ENCODE measurements around the gene CYBC1.

The CYBC1 gene

DNA sequence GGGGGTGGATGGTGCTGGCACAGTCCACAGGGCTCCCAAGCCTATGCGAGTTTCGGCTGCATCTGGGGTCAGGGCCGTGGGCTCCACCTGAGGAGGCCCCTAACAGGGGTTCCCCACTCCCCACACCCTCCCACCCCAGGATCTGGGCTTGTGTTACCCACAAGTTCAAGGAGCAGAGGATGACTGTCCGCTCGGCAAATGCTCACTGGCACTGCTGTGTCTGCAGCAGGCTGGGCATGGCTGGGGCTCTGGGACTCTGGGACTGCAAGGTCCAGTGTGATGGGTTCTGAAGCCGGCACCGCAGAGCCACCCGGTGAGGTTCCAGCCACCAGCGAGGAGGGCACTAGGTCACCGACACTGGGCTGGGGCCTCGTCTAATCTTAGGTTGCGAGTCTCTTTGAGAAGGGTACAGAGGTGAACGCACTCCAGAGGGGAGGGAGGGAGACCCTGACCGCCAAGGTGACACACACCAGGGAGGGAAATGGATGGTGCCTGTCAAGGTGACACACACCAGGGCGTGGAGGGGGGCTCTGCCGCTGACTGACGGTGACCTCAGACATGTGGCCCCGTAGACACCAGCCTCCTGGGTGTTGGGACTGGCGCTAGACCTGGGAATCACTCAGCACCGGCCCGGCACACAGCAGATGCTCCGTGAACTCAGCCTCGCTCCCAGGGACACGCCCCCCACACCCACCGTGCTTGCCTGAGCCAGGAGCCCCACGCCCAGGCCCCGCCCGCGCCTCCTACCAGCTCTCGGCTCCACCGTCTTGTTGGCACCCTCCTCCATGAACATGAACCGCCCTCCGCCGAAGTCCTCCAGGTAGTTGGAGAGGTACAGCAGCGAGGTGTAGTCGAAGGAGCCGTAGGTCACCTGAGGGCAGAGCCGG is 52.9 kb downstream of the CYBC1 start:
- CTCF ChIA-PET: no interaction called here
- POLR2A ChIA-PET: no interaction called here
- TF ChIP-seq CTBP1 (IDR thresholded peaks at IDR 0.05; ENCODE audit: borderline replicate concordance) (no peak), BHLHE40 (IDR thresholded peaks at IDR 0.05; ENCODE audit: borderline replicate concordance) (no peak), ARNT (IDR thresholded peaks at IDR 0.05) (no peak)
- no peak for DNase-seq (ENCODE audit: extremely low spot score)

DNA sequence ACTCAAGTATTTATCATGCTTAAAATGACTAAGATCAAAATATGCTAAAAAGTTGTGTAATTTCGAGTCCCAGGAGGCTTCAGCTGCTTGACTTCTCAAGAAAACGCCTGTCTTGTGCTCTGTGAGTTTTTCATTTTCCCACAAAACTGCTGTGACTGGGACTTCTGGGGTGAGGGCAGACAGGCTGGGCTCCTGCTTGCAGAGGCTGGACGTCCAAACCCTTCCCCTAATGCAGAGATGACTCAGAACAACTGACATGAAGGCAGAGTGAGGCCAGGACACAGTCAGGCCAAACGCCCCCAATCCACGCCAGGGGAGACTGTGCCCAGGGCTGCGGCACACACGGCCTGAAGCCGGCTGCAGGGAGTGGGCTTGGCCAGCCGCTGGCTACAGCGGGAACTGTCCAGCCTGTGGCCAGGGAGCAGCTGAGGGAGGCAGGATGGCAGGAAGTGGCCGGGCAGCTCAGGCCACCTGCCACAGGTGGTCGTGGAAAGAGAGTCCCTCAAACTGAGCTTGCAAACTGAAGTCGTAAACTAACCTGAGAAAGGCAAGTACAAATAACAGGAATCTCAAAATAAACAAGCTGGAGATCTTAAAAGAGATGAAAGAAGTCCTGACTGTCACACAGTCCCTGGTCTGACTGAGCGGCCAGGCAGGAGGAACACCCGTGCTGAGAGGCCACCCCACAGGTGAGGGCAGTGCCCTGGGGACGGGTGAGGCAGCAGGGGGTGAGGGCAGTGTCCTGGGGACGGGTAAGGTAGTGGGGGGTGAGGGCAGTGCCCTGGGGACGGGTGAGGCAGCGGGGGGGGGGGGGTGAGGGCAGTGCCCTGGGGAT is 53.7 kb downstream of the CYBC1 start:
- ChIA-PET POLR2A (no interaction called here), CTCF (no interaction called here)
- TF ChIP-seq FOXA1 (IDR thresholded peaks at IDR 0.05) (no peak), ZNF384 (IDR thresholded peaks at IDR 0.05) (no peak), L3MBTL2 (conservative IDR thresholded peaks at IDR 0.05) (no peak), HDGF (IDR thresholded peaks at IDR 0.05; ENCODE audit: borderline replicate concordance) (no peak), ELF4 (IDR thresholded peaks at IDR 0.05) (no peak), CTBP1 (IDR thresholded peaks at IDR 0.05; ENCODE audit: borderline replicate concordance) (no peak), ARNT (IDR thresholded peaks at IDR 0.05) (no peak), PKNOX1 (IDR thresholded peaks at IDR 0.05) (no peak), TARDBP (IDR thresholded peaks at IDR 0.05) (no peak), SP1 (IDR thresholded peaks at IDR 0.05) (no peak), FOXK2 (IDR thresholded peaks at IDR 0.05) (no peak), BHLHE40 (IDR thresholded peaks at IDR 0.05; ENCODE audit: borderline replicate concordance) (no peak), LEF1 (IDR thresholded peaks at IDR 0.05; ENCODE audit: borderline replicate concordance) (no peak), SUZ12 (IDR thresholded peaks at IDR 0.05) (no peak)
- no peak for DNase-seq (ENCODE audit: extremely low spot score)

GRCh38 chr17:82394278-82394677 is 56.3 kb downstream of the CYBC1 start:
- TF ChIP-seq NFRKB (IDR thresholded peaks at IDR 0.05) (no peak), FOXA1 (IDR thresholded peaks at IDR 0.05) (no peak), ZNF384 (IDR thresholded peaks at IDR 0.05) (no peak), BHLHE40 (IDR thresholded peaks at IDR 0.05; ENCODE audit: borderline replicate concordance) (no peak), CTBP1 (IDR thresholded peaks at IDR 0.05; ENCODE audit: borderline replicate concordance) (no peak), FOXM1 (IDR thresholded peaks at IDR 0.05; ENCODE audit: borderline replicate concordance) (no peak), L3MBTL2 (conservative IDR thresholded peaks at IDR 0.05) (no peak), PKNOX1 (IDR thresholded peaks at IDR 0.05) (no peak), ELF4 (IDR thresholded peaks at IDR 0.05) (no peak), SP1 (IDR thresholded peaks at IDR 0.05) (no peak), TARDBP (IDR thresholded peaks at IDR 0.05) (no peak), HDGF (IDR thresholded peaks at IDR 0.05; ENCODE audit: borderline replicate concordance) (no peak), FOXK2 (IDR thresholded peaks at IDR 0.05) (no peak), LEF1 (IDR thresholded peaks at IDR 0.05; ENCODE audit: borderline replicate concordance) (no peak), ARNT (IDR thresholded peaks at IDR 0.05) (no peak), SUZ12 (IDR thresholded peaks at IDR 0.05) (no peak)
- ChIA-PET CTCF (interaction anchor here (0.8 kb wide), 1 partner anchor 181 kb away, joined by 3 read pairs; no protein-coding TSS in a partner anchor), POLR2A (interaction anchor here (0.6 kb wide), 1 partner anchor 182 kb away, joined by 3 read pairs; no protein-coding TSS in a partner anchor)
- DNase-seq (ENCODE audit: extremely low spot score): no peak

DNA sequence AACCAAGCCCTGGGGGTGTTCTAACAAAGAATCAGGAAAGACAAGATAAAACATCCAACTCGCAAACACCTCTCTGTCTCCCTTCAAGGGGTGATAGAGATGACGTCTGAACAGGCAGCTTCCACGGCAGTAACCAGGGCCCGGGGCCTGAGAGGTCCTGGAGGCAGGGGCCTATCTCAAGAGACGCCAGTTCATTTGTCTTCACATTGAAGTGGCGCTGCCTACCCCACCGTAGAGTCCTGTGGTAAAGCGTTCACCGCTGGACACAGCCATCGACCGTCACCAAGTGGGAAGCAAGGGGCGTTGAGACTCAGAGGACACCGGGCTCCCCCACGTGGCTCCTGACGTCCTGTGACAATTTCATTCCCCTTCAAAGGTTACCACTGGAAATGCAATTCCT is 57.6 kb downstream of the CYBC1 start:
- ChIA-PET CTCF (no interaction called here), POLR2A (no interaction called here)
- DNase-seq (ENCODE audit: extremely low spot score): no peak
- TF ChIP-seq L3MBTL2 (conservative IDR thresholded peaks at IDR 0.05) (no peak), SP1 (IDR thresholded peaks at IDR 0.05) (no peak), HDGF (IDR thresholded peaks at IDR 0.05; ENCODE audit: borderline replicate concordance) (no peak), TARDBP (IDR thresholded peaks at IDR 0.05) (no peak), NFRKB (IDR thresholded peaks at IDR 0.05) (no peak), CTBP1 (IDR thresholded peaks at IDR 0.05; ENCODE audit: borderline replicate concordance) (no peak)

Data from HEK293T (cell line).